Erythroblast (primary cell): ENCODE results near the gene BRIP1.

Experiments
- GATA1 ChIP-seq: IDR thresholded peaks from 2 replicates; pipeline ENCODE4 v1.6.1; 2011; ENCODE audit warnings: low read depth, mild to moderate bottlenecking, control low read depth, low read length, moderate library complexity
- POLR2A ChIP-seq: IDR thresholded peaks from 2 replicates; pipeline ENCODE4 v1.6.1; 2011; ENCODE audit warnings: mild to moderate bottlenecking, low read length

DNA sequence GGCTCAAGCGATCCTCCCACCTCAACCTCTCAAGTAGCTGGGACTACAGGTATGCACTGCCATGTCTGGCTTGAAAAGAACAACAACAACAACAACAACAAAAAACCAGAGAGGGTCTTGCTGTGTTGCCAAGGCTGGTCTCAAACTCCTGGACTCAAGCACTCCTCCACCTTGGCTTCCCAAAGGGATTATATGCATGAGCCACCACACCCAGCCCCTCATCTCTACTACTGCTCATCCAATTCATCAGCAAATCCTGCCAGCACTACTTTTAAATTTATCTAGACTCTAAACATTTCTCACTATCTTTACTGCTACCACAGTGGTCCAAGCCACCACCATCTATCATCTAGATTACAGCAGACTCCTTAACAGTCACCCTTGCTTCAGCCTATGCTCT is 109.6 kb downstream of the BRIP1 start:
- no peak for TF ChIP-seq POLR2A
- TF ChIP-seq GATA1, result no peak
